SK-N-SH treated with all-trans-retinoic acid at 6 μM for 48 hours (cell line): ENCODE data around the gene NOD2.

Experiments
- ARNTL ChIP-seq: fragments of 450-650 bp; formaldehyde crosslinking; IDR thresholded peaks from 2 replicates; pipeline ENCODE4 v1.5.0; 2020; ENCODE audit warnings: low read depth, mild to moderate bottlenecking, moderate library complexity, borderline replicate concordance
- ESRRG ChIP-seq: fragments of 250-450 bp; sonication (Bioruptor Pico); IDR thresholded peaks from 2 replicates; pipeline ENCODE4 v1.6.1; 2021; ENCODE audit warnings: mild to moderate bottlenecking
- TF ChIP-seq, protein P1 (sequence below): fragments of 250-450 bp; sonication (Bioruptor Pico); IDR thresholded peaks from 2 replicates; pipeline ENCODE4 v1.8.0; 2021; ENCODE audit warnings: low read depth, mild to moderate bottlenecking, moderate library complexity, borderline replicate concordance
- TF ChIP-seq, protein P2 (sequence below): fragments of 250-450 bp; sonication (Bioruptor Pico); IDR thresholded peaks from 2 replicates; pipeline ENCODE4 v1.8.0; 2020; ENCODE audit warnings: mild to moderate bottlenecking, moderate library complexity, borderline replicate concordance

DNA sequence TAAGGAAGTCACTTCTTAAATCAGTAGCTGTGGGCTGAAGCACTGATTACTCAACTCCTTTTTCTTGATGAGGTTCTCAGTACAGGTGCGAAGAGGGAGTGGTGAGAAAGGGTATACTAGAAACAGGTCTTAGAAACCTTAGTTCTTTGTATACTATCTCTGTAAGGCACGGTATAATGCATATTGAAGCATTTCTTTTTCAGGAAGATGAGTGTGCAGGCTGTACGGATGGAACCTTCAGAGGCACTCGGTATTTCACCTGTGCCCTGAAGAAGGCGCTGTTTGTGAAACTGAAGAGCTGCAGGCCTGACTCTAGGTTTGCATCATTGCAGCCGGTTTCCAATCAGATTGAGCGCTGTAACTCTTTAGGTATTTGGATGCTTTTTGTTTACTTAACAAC is 87.6 kb downstream of the NOD2 start:
- no peak for TF ChIP-seq ARNTL (CRISPR knock-in tag)
- TF ChIP-seq, protein P1, sequence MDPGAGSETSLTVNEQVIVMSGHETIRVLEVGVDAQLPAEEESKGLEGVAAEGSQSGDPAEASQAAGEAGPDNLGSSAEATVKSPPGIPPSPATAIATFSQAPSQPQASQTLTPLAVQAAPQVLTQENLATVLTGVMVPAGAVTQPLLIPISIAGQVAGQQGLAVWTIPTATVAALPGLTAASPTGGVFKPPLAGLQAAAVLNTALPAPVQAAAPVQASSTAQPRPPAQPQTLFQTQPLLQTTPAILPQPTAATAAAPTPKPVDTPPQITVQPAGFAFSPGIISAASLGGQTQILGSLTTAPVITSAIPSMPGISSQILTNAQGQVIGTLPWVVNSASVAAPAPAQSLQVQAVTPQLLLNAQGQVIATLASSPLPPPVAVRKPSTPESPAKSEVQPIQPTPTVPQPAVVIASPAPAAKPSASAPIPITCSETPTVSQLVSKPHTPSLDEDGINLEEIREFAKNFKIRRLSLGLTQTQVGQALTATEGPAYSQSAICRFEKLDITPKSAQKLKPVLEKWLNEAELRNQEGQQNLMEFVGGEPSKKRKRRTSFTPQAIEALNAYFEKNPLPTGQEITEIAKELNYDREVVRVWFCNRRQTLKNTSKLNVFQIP = no peak
- no peak for TF ChIP-seq ESRRG (CRISPR knock-in tag)
- TF ChIP-seq, protein P2, sequence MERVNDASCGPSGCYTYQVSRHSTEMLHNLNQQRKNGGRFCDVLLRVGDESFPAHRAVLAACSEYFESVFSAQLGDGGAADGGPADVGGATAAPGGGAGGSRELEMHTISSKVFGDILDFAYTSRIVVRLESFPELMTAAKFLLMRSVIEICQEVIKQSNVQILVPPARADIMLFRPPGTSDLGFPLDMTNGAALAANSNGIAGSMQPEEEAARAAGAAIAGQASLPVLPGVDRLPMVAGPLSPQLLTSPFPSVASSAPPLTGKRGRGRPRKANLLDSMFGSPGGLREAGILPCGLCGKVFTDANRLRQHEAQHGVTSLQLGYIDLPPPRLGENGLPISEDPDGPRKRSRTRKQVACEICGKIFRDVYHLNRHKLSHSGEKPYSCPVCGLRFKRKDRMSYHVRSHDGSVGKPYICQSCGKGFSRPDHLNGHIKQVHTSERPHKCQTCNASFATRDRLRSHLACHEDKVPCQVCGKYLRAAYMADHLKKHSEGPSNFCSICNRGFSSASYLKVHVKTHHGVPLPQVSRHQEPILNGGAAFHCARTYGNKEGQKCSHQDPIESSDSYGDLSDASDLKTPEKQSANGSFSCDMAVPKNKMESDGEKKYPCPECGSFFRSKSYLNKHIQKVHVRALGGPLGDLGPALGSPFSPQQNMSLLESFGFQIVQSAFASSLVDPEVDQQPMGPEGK (CRISPR knock-in tag) = no peak
